Myocyte (in vitro differentiated cells): ENCODE results near the gene ATE1. TPM values are rescaled to one million over a fixed set of nuclear protein-coding genes. Genes with fewer than 3 reads are reported as not detected.

Experiments
- DNase-seq: peaks from one replicate; pipeline ENCODE4 v3.0.0-alpha.2; 2012; ENCODE audit warnings: low read depth
- total RNA-seq: library from RNA; depleted of rRNA; stranded (reverse); fragments of >200 nt; gene quantifications from 2 replicates; pipeline ENCODE4 v1.2.3, GENCODE V29; 2014

ATE1 gene
- total RNA-seq, 1 donor from 2014 or later = 35.6 TPM

DNA sequence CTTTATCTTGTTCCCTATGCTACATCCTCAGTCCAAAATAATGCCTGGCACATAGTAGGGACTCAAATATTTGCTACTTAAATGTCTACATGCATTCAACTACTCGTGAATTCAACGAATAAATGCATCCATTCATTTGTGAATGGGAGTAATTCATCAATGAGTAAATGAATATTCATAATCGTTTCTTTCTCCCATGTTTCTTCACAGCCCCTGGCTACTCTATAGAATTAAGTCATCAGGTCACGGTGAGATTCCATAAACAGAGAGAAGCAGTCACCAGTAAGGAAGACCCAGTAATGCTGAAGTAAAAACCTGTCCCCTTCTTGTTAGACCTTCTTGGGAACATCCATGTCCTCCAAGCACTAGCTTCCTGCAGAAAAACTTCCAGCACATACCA, 48.4 kb downstream of the ATE1 start:
- DNase-seq = no peak

DNA sequence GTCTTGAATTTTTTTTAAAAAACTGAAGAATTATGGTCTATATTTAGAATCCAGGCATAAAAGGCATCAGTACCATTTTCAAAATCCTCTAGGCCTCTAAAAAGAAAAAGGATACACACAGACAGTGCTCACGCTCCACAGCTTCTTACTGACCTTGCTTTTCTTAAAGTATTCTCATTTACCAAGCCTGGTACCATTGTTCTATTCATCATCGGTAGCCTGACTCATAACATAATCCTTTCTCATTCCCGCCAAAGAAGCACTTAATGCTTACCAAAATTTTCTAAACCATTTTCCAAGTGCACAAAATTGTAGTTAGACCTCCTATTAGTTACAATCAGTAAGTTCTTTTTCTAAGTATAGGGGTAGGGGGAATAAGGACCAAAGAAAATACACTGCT, 54.6 kb downstream of the ATE1 start:
- no peak for DNase-seq

DNA sequence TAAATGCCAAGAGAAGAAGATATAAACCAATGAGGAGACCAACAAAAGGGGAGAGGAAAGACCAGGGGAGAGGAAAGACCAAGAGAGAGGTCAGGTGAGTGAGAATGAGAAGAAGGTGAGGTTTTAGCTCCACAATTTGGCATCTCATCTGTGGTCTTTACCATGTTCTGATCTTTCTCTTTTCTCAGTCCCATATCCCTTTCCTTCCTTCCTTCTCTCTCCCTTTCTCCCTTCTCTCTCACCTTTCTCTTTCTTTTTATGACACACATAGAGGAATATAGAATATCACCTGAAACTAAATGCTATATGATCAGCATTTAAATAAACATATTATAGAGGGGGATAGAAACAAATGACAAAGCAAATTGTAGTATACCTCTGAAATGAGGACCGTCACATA, 57.4 kb downstream of the ATE1 start:
- no peak for DNase-seq

DNA sequence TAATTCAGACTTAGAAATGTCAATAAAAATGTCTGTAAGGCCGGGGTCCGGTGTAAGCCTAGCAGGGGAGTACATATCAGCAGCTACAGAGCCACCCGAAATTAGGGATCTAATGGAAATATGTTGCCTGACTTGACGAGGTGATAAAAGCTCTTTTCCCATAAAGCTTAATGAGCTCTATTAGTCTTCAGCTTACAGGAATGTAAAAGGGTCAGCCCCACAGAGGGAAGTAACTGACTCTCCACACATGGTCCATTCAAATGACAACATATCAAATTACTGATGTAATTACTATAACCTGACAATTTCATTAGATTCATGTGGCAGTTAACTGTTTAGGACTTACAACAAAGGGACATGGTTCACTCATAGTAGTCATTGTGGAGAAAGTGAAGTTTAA, 62.3 kb downstream of the ATE1 start:
- no peak for DNase-seq

DNA sequence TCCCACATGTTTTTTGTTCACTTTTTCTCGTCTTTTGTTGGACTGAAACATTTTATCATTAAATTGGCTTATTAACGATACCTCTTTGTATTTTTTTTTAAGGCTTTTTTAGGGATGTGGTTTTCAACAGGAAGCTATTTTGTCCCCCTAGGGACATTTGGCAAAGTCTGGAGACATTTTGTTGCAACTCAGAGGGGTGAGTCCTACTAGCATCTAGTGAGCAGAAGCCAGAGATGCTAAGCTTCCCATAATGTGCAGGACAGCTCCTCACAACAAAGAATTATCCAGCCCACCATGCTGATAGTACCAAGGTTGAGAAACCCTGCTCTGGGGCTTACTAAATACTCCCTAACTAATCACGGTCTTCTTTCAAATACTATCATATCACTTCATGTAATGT, 63.2 kb downstream of the ATE1 start:
- no peak for DNase-seq

DNA sequence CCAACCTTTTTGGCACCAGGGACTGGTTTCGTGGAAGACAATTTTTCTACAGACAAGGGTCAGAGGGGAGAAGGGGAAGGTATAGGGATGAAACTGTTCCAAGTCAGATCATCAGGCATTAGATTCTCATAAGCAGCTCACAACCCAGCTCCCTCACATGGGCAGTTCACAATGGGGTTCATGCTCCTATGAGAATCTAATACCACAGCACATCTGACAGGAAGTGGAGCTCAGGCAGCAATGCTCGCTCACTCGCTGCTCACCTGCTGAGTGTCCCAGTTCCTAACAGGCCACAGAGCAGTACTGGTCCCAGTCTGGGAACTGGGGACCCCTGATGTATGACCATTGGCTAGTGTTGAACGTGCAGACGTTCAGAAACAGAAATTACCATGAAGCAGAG, 63.7 kb downstream of the ATE1 start:
- no peak for DNase-seq

DNA sequence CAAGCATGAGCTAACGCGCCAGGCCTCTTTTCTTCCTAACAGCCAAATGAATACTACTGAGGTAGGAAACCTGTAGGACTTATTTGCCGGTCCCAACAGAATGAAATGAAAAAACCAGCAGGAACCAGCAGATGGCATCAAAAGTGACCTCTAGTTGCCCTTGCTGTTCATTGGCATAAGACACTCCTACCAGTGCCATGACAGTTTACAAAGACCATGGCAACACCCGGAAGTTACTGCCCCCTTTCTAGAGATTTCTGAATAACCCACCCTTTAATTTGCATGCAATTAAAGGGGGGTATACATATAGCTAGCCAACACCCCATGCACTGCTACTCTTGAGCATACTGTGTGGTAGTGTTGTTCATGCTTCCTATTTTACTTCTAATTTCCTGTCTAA, 65.2 kb downstream of the ATE1 start:
- no peak for DNase-seq

DNA sequence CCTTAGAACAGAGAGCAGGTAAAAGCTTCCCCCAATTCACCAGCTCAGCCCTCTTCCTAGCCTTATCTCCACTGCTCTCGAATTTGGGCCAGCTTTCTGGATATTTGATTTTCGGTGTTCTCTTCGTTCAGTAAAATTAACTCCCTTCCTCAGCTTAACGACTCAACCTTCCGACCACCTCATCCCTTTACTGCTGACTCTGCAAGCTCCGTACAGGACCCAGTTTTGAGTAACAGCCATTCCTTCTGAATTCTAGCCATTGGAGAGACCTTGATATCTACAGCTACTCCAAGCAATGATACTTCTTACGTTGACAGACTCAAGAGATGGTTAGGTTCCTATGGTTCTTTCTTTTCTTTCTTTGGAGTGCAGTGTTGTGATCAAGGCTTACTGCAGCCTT, 65.8 kb downstream of the ATE1 start:
- DNase-seq = no peak

DNA sequence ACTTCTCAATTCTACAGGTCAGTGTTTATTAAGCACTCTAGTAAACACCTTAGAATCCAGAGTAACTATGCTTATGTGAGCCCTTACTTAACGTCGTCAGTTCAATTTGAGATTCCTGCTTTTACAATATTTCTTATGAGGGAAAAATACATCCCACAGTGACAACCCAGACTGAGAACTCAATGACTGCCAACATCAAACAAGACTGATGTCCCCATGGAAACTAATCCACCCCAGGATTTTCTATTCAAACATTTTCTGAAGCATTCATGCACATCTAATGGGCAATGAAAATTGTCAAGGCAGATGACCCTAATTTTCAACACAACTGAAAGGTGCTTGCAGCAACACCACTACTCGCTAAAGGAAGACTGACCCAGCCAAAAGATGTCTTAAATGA, 67.0 kb downstream of the ATE1 start:
- no peak for DNase-seq

DNA sequence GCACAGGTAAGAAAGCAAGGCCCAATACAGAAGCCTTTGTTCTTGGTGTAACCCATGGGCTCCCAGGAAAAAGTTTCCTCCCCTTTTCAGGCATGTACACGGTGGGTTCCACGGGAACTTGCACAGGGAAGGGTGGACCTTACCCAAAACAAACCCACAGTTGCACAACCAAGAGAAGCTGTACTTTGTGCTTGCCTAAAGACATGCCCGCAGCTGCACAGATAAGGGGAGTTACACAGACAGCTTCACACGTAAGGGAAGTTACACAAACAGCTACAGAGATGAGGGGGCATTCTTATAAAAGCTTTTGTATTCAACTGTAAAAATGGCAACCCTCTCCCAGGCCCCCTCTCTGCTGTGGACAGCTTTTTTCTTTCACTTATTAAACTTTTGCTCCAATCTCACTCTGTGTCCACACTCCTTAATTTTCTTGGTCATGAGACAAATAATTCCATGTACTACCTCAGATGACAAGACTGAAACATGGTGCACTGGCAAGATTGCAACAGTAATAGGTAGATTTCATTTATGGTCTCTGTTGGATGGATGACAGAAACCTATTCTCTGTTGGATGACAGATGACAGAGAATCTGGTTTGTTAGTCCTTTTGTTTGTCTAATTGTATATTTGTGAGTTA, 72.9 kb downstream of the ATE1 start:
- DNase-seq = no peak

DNA sequence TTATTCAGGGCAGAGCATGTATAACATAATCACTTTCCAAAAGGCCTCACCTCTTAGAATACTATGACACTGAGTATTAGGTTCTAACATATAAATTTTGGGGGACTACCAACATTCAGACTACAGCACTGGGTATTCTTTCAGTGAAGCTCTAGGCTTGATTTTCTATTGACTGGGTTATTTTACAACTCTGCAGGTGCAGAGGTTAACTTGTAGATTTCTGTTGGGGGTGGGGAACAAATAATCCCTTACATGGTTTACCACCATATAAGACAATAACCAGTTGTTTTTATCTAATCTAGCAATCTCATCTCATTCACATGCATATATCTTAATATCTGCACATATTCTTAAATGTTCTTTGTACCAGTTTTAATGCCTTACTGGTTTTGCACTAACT, 73.9 kb downstream of the ATE1 start:
- no peak for DNase-seq

DNA sequence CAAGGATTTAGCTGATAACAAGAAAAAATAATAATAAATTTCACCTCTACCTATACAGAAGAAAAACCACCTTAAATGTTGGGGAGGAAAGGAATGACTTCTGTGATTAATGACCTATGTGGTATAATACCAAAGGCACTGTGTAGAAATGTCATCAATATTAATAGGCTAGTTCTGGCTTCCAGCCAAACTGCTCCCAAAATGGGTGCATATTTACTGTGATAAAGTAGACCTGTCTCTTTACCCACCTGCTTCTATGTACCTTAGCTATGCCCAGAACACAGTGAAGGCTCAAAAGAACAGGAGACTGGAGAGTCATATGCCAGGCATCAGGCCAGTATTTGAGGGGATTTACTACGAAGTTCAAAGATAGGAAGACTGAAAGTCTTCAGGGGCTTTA, 76.0 kb downstream of the ATE1 start:
- no peak for DNase-seq

DNA sequence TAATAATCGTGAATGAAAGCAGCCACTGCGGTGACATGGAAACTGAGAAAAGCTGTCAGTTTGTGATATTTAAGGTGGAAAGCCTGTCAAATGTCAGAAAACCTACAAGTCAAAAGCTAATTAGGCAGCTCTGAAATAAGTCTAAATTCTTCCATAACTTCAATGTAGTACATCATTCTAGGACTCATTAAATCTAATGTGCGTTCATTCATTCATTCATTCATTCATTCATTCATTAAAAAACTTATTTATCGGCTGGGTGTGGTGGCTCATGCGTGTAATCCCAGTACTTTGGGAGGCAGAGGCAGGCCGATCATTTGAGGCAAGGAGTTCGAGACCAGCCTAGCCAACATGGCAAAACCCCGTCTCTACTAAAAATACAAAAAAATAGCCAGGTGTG, 79.7 kb downstream of the ATE1 start:
- DNase-seq = no peak

DNA sequence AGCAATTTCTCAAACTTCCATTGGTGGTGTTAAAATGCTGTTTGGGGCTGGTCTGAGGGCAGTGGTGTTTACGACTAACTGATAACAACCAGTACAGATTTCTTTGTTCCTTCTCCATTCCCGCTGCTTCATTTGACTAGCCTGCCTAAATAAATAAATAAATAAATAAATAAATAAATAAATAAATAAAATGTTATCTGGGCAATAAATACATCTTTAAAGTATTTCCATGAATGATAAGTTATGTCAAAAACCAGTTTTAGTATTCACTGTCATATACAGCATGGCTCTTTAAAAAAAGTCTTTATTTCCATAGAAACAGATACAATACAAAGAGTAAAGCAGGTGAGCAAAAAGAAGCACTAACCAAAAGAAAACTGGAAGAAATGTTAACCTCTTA, 81.3 kb downstream of the ATE1 start:
- DNase-seq = no peak

DNA sequence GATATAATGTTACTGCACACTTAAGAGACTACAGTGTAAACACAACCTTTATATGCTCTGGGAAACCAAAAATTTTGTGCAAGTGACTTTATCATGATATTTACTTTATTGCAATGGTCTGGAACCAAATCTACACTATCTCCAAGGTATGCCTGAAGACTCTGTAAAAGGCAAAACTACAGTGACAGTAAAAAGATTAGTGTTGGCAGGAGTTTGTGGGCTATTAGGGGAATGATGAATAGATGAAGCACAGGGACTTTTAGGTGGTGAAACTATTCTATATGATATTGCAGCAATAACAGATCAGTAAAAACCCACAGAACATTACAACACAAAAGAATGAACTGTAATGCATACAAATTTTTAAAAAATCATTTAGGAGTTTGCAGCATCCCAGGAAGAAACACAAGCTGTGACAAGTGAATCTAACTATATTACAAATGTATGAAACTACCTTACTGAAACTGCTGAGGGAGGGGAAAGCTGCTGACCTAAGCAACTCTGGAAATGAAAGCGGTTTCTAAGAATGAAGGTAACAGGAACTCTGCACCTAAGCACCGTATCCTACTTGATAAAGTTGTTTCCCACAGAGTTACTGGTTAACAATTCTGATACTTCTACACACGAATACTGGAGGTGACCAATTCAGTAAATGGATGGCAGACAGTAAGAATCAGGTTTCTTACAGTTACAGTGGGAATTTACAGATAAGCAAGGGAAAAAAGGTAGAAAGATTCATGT, 82.6 kb downstream of the ATE1 start:
- no peak for DNase-seq

DNA sequence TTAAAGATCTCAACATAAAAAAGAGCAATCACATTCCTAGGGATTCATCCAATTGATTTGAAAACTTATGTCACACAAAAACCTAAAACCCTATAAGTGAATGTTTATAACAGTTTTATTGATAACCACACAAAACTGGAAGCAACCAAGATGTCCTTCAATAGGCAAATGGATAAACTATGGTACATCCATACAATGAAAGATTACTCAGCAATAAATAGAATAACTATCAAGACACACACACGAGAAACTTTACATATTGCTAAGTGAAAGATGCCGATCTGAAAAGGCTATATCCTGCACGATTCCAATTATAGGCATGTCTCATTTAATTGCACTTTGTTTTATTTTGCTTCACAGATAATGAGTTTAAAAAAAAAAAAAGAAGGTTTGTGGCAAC, 83.3 kb downstream of the ATE1 start:
- DNase-seq = no peak

DNA sequence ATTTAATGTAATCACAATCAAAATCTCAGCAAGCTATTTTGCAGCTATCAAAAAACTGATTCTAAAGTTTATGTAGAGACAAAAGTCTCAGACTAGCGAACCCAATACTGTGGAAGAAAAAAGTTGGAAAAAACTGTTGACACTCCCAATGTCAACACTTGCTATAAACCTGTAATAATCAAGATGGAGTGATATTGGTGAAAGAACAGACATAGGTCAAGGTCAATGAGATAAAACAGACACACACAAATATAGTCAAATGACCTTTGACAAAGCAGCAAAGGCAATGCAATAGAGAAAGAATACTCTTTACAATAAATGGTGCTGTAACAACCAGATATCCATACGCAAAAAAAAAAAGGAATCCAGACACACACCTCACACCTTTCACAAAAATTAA, 84.5 kb downstream of the ATE1 start:
- DNase-seq = no peak

DNA sequence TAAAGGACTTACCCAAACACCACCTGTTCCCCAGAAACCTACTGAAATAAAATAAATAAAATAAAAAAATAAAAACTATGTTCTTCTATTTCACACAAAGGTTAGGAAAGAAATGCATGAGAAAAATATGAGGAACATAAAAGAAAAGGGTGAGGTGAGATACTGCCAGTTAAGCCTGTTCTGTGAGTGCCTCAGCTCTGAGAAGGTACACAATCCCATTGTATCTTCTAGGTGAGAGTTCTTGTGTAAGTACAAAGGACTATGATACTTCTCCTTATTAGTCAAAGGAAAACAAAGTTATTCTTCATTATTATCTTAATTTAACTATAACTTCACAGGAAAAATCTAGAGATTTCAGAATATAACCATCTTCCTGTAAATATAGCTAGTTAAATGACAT, 86.0 kb downstream of the ATE1 start:
- no peak for DNase-seq

DNA sequence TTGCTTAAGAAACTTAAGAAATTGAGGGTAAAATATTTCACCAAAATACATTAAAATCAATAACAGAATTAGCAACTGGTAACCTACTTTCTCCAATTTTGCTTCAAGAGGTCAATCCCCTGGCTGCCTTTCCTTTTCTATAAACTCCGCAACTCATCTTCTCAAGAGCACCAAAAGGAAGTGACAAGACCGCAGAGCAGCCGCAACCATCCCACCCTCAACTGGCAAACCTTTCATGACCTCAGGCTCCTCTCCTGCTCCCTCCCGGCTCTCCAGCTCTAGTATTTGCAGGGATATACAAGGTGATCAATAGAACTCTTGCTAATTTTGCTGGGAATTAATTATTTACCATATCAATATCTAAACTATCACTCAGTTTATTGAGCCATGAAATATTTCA, 88.9 kb downstream of the ATE1 start:
- DNase-seq = no peak

DNA sequence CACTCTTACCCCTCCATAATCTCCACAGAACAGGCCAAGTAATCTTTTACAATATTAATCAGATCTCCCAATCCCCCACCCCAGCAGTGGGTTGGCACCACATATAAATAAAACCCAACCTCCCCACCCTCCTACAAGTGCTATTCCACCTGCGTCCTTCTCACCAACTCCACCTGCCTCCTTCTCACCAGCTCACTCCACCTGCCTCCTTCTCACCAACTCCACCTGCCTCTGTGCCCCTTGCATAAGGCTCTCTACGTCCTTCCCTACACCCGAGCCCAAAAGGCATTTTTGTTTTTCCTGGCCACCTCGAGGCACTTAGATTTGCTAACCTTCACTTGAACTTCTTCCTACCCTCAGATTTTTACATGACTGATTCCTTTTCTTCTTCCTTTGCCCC, 89.7 kb downstream of the ATE1 start:
- DNase-seq = no peak

DNA sequence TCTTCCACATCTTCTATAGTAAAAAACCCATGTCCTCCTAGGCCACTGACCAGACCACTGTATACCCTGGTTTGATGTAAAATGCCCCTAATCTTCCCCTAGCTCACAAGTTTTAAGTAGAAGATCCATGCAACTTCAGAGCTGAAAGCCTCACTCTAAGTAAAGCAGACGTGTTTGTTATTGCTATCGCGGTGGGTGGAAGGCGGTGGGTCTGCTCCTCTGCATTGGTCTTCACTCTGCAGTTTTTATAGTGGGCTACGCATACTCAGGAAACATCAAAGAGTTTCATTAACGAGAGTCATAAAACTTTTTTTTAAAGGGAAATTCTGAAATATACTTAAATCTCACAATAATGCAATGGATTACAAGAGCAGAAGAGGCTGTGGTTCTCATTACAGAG, 91.7 kb downstream of the ATE1 start:
- DNase-seq = no peak

DNA sequence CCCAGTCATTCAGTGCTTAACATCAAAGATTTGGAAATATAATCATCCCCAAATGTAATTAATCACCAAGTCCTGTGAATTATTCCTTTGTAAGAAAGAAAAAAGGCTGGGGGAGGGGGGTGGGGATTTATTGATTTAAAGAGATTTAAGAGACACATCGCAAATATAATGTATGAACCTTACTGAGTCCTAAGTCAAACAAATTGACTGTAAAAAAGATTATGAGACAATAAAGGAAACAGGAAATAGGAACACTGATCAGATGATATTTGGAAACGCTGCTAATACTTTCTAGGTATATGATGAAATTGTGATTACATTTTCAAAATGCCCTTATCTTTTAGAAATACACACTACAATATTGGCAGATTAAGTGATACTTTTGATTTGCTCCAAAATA, 92.5 kb downstream of the ATE1 start:
- DNase-seq = no peak

DNA sequence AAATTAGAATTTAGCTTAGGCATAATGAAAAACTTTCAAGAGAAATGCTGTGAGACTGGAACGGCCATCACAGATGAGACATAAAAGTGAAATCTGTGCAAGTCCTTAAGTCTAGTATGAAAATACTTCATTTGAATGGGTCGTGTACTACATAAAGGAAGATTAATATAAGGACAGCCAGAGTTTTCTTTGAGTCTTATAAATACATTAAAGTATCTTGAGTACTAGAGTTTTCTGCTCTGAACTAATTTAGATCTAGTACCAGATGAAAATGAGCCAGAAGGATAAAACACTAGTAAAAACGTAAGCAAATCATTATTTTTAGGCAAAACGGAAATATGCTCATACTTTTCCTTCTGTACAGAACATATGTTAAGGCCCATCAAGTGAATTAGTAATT, 93.1 kb downstream of the ATE1 start:
- DNase-seq = no peak

DNA sequence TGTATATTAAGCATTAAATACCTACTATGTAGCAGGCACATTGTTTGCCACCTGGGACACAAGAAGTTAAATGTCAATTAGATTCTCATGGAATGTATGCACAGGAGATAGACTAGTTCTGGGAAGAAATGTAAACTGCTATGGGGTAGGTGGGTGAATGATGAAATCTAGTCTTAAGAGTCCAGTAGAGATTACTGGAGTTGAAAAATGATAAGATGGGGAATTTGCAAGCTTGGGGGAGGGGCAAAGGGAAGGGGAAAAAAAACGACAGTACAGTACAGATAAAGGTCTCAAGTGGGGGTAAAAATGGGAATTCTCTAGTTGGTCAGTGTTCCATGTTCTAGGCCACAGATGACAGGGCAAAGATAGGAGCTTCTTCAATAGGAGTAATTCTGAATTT, 94.4 kb downstream of the ATE1 start:
- DNase-seq = no peak
